HUES64 (cell line): ENCODE data around the gene PITX1. TPM values are rescaled to one million over a fixed set of nuclear protein-coding genes. Genes with fewer than 3 reads are reported as not detected.
"Not testable (repeated sequence)": the region's sequence is repeated elsewhere in the genome, so short reads cannot be mapped to it uniquely, and the experiment has no call there.

Experiments
- H3K27ac ChIP-seq: 2 replicates; pipeline ENCODE4 v1.7.0; 2013; ENCODE audit warnings: low read depth, low read length, inconsistent platforms
- H3K27me3 ChIP-seq: 2 replicates; pipeline ENCODE4 v1.6.1; 2013; ENCODE audit warnings: mild to moderate bottlenecking, low read length; ENCODE audit not compliant: insufficient read depth
- H3K36me3 ChIP-seq: 2 replicates; pipeline ENCODE4 v1.6.1; 2013; ENCODE audit warnings: mild to moderate bottlenecking, low read length; ENCODE audit not compliant: insufficient read depth
- H3K4me1 ChIP-seq: 2 replicates; pipeline ENCODE4 v1.6.1; 2013; ENCODE audit warnings: mild to moderate bottlenecking, low read length, moderate library complexity; ENCODE audit not compliant: insufficient read depth
- H3K4me3 ChIP-seq: 2 replicates; pipeline ENCODE4 v1.5.1; 2013; ENCODE audit warnings: mild to moderate bottlenecking, low read length, moderate library complexity
- H3K9ac ChIP-seq: 2 replicates; pipeline ENCODE4 v1.6.1; 2013; ENCODE audit warnings: mild to moderate bottlenecking, low read depth, low read length
- H3K9me3 ChIP-seq: 2 replicates; pipeline ENCODE4 v1.6.1; 2013; ENCODE audit warnings: low read depth, low read length; ENCODE audit not compliant: insufficient read depth
- WGBS: fragments of 150-250, 120-280 bp; methylation state at CpG from one replicate; pipeline ENCODE4 v1.1.7; 2013; ENCODE audit warnings: missing lambda C conversion rate; 5-methylcytosine and 5-hydroxymethylcytosine counted together
- polyA plus RNA-seq, 2 experiments: library from polyadenylated mRNA; stranded (reverse); fragments of 50-300 nt; gene quantifications; one replicate each; pipeline ENCODE4 v1.2.3, GENCODE V29; 2013

Gene PITX1
- polyA plus RNA-seq (2013, experiment 1 of 2) = 0.75 TPM
- polyA plus RNA-seq (2013, experiment 2 of 2) = 1.0 TPM

DNA sequence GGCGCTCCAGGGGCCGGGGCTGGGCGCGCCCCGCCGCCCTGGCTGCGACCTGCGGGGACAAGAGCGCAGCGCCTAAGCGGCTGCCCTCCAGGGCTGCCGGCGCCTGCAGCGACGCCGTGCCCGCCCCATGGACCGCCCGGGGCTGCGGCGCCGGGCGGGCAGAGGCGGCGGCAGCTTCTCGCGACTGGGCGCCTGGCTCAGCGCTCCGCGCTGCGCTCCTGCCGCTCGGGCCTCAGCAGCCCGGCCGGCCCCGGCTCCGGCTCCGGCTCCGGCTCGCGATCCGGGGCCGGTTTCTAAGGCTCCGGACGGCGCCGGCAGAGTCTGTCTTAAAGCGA is at the start of gene PITX1:
TSS of gene PITX1 (minus strand) at position 328 of the 335 bp plus-strand sequence. CDS start 347 bp downstream, outside the sequence.
- peak within 1 kb of the TSS; percentile 40 for H3K4me3 ChIP-seq
- H3K9ac ChIP-seq = no peak within 1 kb of the TSS
- peaks cover 5% of the 10 kb centered on the region for H3K4me1 ChIP-seq
- peaks cover 99% of the 10 kb centered on the region for H3K27me3 ChIP-seq
- no peaks in the 10 kb centered on the region for H3K9me3 ChIP-seq
- H3K36me3 ChIP-seq = no peaks in the 10 kb centered on the region
- under 1% methylated on average over 49 of the region's 49 CpGs for WGBS
- no peak within 1 kb of the TSS for H3K27ac ChIP-seq

DNA sequence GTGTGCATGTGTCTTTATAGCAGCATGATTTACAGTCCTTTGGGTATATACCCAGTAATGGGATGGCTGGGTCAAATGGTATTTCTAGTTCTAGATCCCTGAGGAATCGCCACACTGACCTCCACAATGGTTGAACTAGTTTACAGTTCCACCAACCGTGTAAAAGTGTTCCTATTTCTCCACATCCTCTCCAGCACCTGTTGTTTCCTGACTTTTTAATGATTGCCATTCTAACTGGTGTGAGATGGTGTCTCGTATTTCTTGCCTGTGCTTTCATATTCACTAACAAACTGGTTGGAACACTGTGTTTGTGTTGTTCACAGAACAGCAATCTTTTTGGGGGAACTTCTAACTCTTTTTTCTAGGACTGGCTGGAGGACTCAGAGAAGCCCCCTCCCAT is 49.3 kb upstream of the PITX1 start:
- H3K36me3 ChIP-seq, H3K4me1 ChIP-seq, H3K27ac ChIP-seq, H3K27me3 ChIP-seq, H3K4me3 ChIP-seq, H3K9ac ChIP-seq: not testable (repeated sequence)
- H3K9me3 ChIP-seq = peaks cover 11% of the 10 kb centered on the region; the same call in 1 of the 2 replicates
- 87% methylated on average over 3 of the region's 3 CpGs for WGBS

DNA sequence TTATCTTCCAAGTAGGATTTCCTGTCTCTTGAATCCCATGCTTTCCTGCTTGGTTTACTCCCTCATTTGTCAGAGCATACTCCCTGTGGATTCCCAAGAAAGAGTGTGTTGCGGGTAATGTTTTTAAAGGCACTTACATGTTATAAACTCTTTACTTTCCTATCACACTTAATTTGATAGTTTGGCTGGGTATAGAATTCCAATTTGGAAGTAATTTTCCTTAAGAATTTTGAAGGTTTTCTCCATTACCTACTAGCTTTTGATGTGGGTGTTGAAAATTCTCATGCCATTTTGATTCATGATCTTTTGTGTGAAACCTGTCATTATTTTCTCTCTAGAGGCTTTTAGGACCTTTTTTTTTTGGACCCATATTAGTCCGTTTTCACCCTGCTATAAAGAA is 47.2 kb upstream of the PITX1 start:
- Histone ChIP-seq H3K4me1 (no peaks in the 10 kb centered on the region), H3K36me3 (no peaks in the 10 kb centered on the region), H3K27ac (no peak overlapping the region), H3K9ac (no peak overlapping the region), H3K4me3 (no peak overlapping the region), H3K27me3 (peaks cover 6% of the 10 kb centered on the region; the same call in 1 of the 2 replicates), H3K9me3 (peaks cover 11% of the 10 kb centered on the region; the same call in 1 of the 2 replicates)
- 80% methylated on average over 1 of the region's 2 CpGs for WGBS

DNA sequence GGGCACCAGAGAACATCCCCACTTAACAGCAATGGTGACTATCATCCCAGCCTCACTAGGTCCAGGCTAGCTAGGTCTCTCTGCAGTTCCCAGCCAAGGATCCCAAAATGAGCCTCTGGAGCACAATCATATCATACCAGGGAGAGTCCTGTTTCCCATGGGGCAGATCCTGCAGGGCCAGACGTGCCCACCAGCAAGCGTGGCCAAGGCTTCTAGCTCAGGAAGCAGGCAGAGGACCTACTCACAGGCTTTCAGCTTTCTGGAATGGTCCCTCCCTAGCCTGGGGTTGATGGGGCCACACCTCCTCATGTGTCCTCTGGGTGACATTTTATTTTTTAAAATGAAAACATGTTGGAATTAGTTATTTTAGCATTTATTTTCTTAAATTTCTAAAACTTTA is 45.7 kb upstream of the PITX1 start:
- H3K27ac ChIP-seq = no peak overlapping the region
- peaks cover 11% of the 10 kb centered on the region; the same call in 1 of the 2 replicates for H3K9me3 ChIP-seq
- WGBS = 87% methylated on average over 2 of the region's 2 CpGs
- H3K4me1 ChIP-seq = no peaks in the 10 kb centered on the region
- H3K4me3 ChIP-seq = no peak overlapping the region
- peaks cover 20% of the 10 kb centered on the region for H3K27me3 ChIP-seq
- no peaks in the 10 kb centered on the region for H3K36me3 ChIP-seq
- H3K9ac ChIP-seq = no peak overlapping the region

DNA sequence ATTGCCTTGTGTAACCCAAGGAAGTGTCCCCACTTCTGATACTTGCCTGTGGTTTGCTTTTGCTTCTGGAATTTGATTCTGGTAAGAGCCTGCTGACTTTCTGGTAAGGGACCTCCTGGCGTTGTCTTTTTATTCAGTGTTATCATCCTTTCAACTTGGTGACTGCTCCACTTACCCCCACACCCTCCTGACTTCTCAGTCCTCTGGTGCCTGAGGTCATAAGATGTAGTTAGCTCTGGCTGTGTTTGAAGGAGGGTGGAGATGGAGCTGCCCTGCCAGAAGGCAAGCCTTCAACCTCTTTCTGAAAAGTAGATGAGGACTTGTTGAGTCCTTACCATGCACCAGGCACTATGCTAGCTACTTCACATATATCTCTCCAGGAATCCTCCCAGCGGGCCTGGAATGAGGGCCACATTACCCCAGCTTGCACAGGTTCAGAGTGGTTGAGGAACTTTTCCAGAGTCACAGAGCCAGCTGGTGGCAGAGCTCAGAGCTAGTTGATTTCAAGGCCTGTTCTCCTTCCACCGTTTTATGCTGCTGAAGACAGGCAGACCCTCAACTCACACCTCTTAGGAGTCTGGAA is 45.2 kb upstream of the PITX1 start:
- 86% methylated on average over 3 of the region's 3 CpGs for WGBS
- Histone ChIP-seq H3K9ac (no peak overlapping the region), H3K27ac (no peak overlapping the region)

DNA sequence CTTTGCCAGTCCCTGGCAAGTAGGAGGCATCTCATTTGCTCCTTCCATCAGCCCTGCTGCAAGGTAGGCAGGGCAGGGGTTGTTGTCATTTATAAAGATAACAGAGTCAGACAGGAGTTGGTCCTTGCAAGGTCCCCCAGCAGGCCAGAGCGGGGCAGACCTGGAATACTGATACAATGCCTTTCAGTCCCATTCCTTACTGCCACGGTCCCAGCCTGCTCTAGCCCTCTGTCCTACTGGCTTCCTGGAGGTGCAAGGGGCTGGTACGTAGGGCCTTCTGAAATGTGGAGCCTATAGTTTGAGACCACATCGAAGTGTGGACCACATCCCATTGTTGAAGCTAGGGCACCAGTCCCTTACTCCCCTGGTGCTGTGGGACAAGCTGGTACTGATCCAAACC is 42.8 kb upstream of the PITX1 start:
- no peak overlapping the region for H3K27ac ChIP-seq
- H3K9ac ChIP-seq = no peak overlapping the region
- H3K36me3 ChIP-seq = no peaks in the 10 kb centered on the region
- peaks cover 9% of the 10 kb centered on the region; the same call in 1 of the 2 replicates for H3K4me1 ChIP-seq
- H3K4me3 ChIP-seq = no peak overlapping the region
- peaks cover 11% of the 10 kb centered on the region; the same call in 1 of the 2 replicates for H3K9me3 ChIP-seq
- H3K27me3 ChIP-seq = peaks cover 50% of the 10 kb centered on the region
- WGBS = 91% methylated on average over 4 of the region's 4 CpGs

More for the DNA sequence above, 45.2 kb upstream of the PITX1 start:
- Histone ChIP-seq H3K36me3 (no peaks in the 10 kb centered on the region), H3K9me3 (peaks cover 11% of the 10 kb centered on the region; the same call in 1 of the 2 replicates), H3K4me1 (no peaks in the 10 kb centered on the region), H3K4me3 (no peak overlapping the region), H3K27me3 (peaks cover 26% of the 10 kb centered on the region)

DNA sequence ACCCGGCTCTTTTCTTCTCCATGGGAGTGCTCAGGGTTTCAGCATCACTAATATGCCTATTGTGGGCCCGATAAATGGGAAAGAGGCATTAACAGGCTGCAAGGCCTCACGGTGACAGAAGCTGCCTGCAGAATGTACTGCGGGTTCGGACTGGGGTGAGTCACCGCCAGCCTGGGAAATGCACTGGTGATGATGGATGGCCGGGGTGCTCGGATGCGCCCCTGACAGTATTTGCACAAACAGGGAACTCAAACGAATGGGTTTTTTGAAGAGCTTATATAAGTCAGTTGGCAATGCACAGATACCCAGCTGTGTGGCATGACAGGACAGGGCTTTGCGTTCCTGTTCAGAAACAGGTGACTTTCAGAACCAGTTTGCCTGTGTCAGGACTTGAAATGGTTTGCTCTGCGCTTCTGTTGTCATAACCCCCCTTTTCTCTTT is 42.0 kb upstream of the PITX1 start:
- H3K36me3 ChIP-seq = no peaks in the 10 kb centered on the region
- peaks cover 9% of the 10 kb centered on the region; the same call in 1 of the 2 replicates for H3K4me1 ChIP-seq
- H3K27me3 ChIP-seq = peaks cover 57% of the 10 kb centered on the region
- H3K4me3 ChIP-seq = no peak overlapping the region
- 0 out of 2 replicates have a peak, but pooled peaks cover 3% of the 10 kb centered on the region for H3K9me3 ChIP-seq
- no peak overlapping the region for H3K9ac ChIP-seq
- 87% methylated on average over 12 of the region's 12 CpGs for WGBS
- H3K27ac ChIP-seq = no peak overlapping the region

DNA sequence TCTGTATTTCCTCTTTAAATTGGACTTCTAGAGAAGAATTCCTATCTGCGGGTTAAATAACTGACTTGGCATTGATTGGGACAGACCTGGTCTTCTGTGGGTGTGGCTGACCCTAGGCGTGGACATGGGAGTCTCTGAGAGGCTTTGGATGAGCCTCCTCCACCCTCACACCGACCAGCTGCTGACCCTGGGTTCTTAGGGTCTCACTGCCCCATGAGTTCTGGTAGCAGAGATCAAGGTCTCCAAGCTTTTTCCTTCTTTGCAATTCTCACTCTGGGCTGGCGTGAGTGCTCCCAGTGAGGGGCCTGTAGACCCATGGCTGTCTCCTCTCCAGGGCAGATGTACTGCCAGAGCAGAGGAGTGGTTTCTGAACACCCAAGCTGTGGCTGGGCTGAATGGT is 41.6 kb upstream of the PITX1 start:
- no peaks in the 10 kb centered on the region for H3K9me3 ChIP-seq
- peaks cover 61% of the 10 kb centered on the region for H3K27me3 ChIP-seq
- H3K36me3 ChIP-seq = no peaks in the 10 kb centered on the region
- WGBS = 88% methylated on average over 4 of the region's 4 CpGs
- no peak overlapping the region for H3K9ac ChIP-seq
- H3K4me1 ChIP-seq = peaks cover 9% of the 10 kb centered on the region; the same call in 1 of the 2 replicates
- H3K4me3 ChIP-seq = no peak overlapping the region
- no peak overlapping the region for H3K27ac ChIP-seq

DNA sequence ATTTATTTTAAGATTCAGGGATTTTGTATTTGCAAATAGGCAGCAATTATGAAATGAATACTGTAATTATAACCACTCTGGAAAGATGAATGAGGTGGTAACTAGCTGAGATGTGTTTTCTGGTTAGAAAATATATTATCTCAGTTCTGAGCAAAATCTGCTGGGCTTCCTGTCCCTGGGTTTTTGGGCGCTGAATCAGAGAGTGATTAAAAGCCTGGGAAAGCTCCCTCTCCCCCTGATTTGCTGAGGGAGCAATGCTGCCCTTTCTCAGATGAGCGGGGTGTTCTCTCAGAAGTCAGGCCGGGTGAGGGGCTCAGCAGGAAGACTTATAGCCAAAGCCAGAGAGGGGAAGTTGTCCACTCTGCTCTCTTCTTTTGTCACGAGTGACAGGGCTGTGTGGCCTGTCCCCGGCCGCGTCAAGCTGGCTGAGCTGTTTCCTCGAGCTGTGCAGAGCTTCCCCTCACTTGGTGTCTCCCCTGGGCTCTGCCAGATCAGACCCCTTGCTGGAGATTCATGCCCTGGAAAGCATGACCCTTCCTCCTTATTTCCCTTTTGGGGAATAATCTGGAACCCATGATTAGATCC is 39.8 kb upstream of the PITX1 start:
- H3K27ac ChIP-seq = no peak overlapping the region
- H3K27me3 ChIP-seq = peaks cover 79% of the 10 kb centered on the region
- WGBS = 75% methylated on average over 8 of the region's 8 CpGs
- H3K9ac ChIP-seq = no peak overlapping the region
- no peak overlapping the region for H3K4me3 ChIP-seq
- H3K4me1 ChIP-seq = peaks cover 14% of the 10 kb centered on the region; the same call in 1 of the 2 replicates
- H3K36me3 ChIP-seq = no peaks in the 10 kb centered on the region
- no peaks in the 10 kb centered on the region for H3K9me3 ChIP-seq

DNA sequence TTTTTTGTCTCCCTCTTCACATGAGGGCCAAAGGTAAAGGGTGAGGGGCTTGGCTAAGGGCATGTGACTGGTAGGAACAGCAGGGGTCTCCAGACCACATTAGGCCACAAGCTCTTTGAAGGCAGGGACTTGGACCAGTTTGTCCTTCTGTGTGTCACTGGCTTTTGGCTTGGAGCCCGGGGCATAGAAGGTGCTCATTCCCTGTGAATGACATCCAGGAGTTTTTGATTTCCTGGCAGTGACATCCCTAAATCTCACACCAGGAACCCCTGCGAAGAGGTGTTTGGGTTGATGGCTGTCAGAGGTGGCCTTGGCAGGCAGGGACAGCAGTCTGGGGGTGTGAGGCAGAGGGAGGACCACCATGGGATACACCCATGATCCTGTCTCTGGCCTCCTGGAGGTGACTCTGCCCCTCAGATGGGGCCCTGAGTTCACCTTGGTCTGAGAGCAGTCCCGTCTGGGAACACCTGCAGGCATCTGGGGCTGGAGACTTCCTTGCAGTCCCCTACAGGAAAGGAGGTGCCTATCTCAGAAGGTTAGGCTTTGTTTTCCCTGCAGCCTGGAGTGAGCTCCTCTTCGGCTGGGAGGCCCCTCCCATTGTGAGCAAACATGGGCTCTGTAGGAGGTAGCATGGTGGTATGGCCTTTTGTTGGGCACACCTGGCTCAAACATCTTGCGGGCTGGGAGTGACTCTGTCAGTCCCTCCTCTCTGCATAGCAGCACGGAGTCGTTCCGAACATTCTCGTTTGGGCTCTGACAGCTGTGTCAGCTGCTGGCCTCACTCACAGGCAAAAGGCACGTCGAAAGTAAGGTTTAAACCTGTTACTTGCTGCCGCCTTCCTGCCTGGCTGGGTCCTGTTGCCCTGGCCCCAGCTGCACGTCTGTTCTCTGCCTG is 38.6 kb upstream of the PITX1 start:
- no peaks in the 10 kb centered on the region for H3K9me3 ChIP-seq
- H3K27ac ChIP-seq = no peak overlapping the region
- WGBS = 35% methylated on average over 13 of the region's 13 CpGs
- peaks cover 15% of the 10 kb centered on the region; the same call in 1 of the 2 replicates for H3K4me1 ChIP-seq
- no peak overlapping the region for H3K9ac ChIP-seq
- peaks cover 87% of the 10 kb centered on the region for H3K27me3 ChIP-seq
- no peaks in the 10 kb centered on the region for H3K36me3 ChIP-seq
- no peak overlapping the region for H3K4me3 ChIP-seq

DNA sequence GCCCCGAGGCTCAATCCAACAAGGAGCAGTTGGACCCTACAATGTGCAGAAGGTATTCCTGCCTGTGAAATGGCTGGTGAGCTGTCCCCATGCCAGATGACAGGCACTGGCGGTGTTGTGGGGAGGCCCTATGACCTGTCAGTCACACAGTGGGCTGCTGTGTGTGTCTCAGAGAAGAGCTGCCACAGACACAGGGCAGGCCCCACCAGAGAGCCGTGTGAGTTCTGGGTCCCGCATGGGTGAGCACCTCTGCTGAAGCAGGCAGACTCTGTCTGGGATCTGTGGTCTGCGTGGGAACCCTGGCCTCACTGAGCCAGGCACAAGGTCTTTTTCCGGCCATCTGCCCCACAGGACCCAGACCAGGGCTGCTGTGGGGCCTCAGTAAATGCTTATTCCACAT is 37.3 kb upstream of the PITX1 start:
- WGBS = 78% methylated on average over 6 of the region's 6 CpGs
- peaks cover 98% of the 10 kb centered on the region for H3K27me3 ChIP-seq
- H3K27ac ChIP-seq = no peak overlapping the region
- H3K36me3 ChIP-seq = no peaks in the 10 kb centered on the region
- no peak overlapping the region for H3K9ac ChIP-seq
- peaks cover 15% of the 10 kb centered on the region; the same call in 1 of the 2 replicates for H3K4me1 ChIP-seq
- H3K4me3 ChIP-seq = no peak overlapping the region
- H3K9me3 ChIP-seq = no peaks in the 10 kb centered on the region
